HG02943 (cell line): Measurements from ENCODE around the gene B4GALNT3.

Experiments
- ATAC-seq: cut with Tn5 transposase; IDR thresholded peaks from one replicate; pipeline ENCODE4 v1.9.1; 2021; ENCODE audit warnings: mild to moderate bottlenecking, low read depth, moderate library complexity; ENCODE audit not compliant: unreplicated experiment

The B4GALNT3 gene

DNA sequence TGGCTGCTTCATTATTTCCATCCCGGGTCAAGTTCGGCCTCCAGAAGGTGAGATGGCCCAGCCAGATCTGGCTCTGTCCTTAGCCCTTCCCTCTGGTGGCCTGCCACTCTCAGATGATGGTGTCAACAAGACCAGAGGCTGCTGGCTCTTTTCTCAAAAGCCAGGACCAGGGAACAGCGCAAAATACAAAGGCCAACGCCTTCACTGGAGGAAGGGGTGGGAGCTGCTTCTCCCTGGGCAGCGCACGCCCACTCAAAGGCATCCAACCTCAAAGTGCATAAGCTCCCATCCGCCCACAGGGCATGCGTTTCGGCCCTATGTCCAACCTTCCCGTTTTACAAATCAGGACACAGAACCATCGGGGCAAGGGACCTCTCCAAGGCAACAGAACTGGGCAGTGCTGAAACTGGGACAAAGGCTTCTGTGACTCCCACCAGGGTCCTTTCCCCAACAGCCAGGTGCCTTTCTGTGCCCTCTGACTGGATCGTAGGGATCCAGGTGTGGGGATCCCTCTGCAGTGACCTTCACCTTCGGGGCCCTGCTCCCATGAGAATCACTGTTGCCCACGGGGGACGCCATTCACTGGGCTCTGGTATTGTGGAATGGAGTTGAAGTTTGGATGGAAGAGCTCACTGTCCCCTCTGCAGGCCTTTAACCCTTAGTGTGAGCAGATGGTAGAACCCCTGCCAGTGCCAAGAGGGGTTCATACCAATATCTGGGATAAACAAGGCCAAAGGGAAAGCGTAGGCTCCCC lies 126.8 kb downstream of the B4GALNT3 start:
- no peak for ATAC-seq

DNA sequence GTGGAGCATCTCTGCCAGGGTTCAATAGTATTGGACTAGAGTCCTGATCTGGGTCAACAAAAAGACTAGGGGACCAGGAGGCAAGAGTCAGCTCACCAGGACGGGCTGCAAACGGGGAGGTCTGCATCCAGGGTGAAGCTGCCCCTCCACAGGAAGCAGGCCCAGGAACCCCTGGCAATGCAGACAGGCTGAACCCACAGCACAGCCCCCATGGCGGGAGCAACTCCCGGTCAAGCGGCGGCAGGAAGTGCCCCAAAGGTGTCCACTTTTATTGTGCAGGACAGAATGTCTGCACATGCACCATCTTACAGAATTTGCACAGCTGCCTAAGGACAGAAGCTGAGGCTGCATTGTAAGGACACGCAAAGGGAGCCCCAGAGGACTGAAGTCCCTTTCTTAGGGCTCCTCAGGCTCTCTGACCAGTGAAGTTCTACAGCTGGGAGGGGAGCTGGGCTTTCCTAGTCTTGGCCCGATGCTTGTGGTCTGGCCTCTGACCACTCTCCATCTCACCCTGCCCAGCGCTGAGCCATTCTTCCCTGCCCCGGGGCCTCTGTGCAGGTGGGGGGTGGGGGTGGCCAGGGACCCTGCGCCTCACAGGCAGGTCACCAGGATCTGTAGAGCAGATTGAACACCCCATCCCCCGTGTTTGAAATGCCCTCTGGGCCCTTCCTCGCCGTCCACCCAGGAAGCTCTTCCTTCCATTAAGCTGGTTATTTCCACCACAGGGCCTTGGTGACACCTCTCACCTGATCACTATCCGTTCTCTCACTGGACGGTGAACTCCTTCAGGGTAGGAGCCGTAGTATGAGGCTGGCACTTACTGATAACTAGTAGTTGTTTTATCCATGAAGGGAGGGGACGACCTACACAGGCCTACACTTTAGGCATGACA lies 127.6 kb downstream of the B4GALNT3 start:
- ATAC-seq, result no peak

DNA sequence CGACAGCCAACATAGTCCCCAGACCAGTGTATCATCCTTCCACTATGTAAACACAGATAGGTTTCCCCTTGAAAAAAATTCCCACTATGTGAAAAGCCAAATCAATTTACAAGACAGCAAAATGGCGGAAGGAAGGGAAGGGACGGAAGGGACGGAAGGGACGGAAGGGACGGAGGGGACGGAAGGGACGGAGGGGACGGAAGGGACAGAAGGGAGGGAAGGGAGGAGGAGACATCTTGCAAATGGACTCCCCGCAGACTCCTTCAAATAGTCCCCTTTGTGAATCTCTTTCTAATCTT lies 128.2 kb downstream of the B4GALNT3 start:
- no peak for ATAC-seq

DNA sequence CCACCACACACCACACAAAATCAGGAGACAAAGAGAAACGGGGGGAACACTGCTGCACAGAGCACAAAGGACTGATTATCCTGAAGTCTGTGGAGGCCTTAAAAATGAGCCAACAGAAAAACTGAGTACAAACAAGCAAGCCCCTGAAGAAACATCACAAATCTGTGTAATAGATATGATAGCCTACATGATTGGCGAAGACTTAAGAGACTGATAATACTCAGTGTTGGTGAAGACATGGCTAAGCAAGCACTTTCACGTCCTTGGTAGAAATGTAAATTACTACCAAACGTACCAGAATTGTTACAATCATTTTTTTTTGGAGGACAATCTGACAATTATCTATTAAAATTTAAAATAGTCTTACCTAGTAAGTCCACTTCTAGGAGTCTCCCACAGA lies 128.9 kb downstream of the B4GALNT3 start:
- ATAC-seq, result no peak

DNA sequence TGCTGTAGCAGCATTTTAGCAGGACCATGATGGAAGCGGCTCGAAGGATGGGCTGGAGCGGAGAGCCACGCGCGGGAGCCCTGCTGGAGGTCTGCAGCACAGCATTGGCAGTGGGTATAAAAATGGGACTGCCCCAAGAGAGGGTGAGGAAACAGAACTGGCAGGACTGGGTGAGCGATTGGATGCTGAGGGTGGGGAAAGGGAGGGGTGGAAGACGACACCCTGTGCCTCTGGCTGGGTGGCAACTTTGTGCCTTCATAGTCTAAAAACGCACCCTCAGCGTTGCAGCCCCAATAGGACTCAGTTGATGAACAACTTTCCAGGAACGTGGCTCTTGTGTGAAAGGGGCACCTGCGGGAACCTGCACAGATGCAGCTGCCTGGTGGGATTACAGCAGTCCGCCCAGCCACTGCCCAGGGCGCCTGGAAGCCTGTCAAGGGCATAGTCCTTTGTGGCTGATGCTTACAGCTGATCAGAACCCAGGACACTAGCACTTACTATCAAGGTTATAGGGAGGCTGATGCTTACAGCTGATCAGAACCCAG lies 130.5 kb downstream of the B4GALNT3 start:
- no peak for ATAC-seq

DNA sequence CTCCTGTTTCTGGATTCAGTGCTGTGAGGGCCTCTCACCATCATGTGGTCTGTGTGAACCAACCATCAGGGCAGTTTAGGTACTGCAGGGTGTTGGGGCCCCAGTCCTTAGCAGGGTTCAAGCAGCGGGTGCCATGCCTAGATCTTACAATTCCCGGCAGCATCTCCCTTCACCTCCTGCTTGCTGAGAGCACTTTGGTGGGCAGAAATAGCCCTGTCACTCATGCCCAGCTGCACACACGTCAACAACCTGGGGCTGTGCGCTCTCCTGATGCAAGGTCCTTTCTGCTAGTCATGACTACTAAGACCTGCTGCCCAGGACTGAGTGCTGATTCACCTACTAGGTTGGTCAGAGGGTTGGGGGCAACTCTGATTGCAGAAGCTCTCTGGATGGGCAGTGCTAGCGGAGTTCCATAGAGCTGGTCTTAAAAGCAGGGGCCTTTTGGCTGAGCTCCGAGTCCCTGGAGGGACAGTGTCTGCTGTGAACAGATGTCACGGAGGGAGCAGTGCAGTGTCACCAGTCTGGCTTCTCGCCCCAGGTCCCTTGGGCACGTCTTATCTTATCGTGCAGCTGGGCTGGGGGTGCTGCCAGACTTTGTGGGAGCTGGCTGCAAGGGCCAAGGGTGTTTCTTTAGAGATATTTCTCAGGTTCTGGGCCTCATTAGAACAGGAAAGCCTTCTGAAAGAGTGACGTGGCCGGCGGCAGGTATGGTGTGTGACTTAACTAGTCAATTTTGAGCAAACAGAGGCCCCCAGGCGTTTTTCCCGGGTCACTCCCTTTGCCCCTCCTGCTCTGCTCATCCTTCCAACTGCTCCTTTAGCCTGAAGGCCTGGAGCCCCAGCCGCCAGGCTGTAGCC lies 131.7 kb downstream of the B4GALNT3 start:
- ATAC-seq, result no peak

DNA sequence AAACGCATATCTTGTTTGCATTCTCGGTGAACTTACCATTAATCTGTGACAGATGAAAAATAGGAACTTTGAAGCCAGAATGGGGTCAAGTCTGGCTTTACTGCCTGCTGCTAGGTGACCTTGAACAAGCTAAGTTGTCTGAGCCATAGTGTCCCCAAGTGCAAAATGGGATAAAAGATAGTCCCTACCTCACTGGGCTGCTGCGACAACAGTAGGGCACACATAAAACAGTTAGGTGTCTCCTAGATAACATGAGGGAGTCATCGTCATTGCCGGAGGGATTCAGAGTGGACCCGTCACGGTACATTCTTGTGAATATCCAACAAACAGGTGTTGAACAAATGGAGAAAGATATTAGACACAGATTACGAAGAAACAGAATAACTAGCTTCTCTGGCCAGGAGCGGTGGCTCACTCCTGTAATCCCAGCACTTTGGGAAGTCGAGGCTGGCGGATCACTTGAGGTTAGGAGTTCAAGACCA lies 132.3 kb downstream of the B4GALNT3 start:
- ATAC-seq, result no peak

DNA sequence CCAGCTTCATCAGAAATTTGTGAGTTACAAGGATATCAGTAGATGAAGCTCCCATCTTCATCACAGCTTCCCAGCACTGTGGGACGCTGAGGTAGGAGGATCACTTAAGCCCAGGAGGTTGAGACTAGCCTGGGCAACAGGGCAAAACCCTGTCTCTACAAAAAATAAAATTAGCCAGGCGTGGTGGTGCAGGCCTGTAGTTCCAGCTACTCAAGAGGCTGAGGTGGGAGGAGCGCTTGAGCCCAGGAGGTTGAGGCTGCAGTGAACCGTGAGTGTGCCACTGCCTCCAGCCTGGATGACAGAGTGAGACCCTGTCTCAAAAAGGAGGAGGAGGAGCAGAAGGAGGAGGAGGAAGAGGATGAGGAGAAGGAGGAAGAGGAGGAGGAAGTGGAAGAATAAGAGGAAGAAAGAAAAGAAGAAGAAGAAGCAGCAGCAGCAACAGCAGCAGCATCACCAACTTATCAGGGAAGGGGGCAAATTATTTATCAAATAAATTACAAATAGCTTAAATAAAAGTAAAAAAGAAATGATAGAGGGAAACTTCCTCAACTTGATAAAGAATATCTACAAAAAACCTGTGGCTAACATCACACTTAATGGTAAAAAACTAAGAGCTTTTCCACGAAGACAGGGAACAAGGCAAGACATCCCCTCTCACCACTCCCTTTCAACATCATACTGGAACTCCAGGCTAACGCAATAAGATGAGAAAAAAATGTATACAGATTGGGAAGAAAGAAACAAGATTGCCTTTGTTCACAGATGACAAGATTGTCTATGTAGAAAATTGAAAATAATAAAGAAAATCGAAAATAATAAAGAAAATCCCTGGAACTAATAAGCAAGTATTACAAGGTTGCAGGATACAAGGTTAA lies 133.9 kb downstream of the B4GALNT3 start:
- no peak for ATAC-seq

DNA sequence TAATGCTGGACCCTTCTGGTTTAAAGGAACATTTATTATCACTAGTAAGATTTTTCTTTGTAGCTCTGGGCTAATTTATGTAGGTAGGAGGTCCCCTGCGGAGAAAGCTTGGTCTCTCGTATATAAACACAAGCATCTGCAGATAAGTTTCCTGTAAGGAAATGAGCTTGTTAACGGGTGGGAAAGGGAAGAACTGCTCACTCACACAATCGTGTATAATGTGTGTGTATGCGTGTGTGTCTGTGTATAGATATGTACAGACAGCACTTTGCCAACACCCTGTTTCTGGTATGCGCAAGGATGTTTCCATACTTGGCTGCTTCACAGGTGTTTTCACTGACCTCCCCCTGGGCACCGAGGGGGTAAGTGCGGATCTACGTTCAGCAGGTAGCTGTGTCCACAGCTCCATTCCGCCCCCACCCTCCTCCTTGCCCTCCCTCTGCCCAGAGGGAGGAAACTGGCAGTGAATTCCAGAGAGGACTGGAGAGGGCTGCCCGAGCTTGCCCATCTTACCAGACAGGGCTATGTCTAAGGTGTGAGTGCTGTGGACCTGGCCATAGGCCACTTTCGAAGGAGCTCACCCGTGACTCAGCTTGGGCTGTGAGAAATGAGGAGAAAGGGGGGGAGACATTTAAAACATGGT lies 138.3 kb downstream of the B4GALNT3 start:
- no peak for ATAC-seq

DNA sequence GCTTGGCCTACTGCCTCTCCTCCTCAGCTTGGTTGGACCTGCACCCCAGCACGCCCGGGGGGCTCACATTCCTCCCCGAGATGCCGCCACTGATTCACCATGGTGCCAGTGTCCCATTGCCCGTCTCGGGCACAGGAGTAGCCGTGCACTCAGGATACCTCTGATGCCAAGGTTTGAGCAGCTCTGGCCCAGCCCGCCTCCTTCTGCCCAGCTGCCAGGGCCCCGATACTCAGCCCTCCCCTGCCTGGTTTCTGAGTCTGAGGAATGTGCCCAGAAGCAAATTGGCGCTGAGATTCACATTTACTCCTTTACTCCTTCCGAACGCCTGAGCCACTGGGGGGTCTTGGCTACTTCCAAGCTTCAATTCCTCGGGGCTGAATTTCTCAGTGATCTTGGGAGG lies 140.0 kb downstream of the B4GALNT3 start:
- no peak for ATAC-seq

DNA sequence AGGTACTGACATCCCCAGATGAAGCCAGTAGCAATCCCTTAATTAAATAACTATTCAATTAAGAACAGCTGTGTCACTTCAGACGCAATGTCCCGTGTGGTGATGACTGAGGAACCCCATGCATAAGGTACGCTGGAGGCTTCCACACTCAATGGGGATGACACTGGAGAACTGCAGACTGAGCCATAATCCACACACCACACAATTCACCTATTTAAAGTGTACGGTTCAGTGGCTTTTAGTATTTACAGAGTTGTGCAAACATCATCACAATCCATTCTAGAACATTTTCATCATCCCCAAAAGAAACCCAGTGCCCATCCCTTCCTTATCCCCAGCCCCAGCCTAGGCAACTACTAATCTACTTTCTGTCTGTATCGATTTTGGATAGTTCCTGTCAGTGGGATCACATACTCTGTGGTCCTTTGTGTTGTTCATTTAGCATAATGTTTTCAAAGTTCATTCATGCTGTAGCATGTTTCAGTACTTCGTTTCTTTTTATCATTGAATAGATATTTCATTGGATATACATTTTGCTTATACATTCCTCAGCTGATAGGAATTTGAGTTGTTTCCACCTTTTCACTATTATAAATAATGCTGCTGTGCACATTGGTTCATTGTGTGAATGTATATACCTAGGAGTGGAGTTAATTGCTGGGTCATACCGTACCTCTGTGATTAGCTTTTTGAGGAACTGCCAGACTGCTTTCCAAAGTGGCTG lies 142.4 kb downstream of the B4GALNT3 start:
- ATAC-seq, result no peak

DNA sequence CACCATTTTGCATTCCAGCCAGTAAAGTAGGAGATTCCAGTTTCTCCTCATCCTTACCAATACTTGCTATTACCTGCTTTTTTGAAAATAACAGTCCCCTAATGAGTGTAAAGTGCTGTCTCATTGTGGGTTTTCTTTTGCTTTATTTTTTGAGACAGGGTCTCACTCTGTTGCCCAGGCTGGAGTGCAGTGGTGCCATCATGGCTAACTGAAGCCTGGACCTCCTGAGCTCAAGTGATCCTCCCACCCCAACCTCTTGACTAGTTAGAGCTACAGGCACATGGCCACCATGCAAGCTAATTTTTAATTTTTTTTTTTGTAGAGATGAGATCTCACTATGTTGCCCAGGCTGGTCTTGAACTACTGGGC lies 142.9 kb downstream of the B4GALNT3 start:
- no peak for ATAC-seq

DNA sequence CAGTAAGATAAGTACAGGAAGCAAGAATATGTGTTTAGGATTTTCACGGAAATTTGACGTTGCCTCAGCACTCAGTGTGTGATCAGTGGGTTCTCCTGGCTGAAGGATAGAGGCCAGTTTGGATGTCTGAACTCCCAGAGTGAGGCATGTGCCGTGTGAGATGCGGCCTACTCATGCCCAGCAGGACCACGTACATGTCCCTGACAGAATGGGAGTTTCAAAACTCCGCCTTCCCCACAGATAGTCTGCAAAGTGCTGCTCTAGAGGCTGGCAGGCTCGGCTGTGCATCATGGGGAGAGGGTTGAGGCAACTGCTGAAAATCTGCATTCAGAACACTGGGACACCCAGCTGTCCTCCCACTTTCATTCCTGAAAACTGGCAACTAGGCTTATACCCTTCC lies 145.2 kb downstream of the B4GALNT3 start:
- ATAC-seq, result no peak

DNA sequence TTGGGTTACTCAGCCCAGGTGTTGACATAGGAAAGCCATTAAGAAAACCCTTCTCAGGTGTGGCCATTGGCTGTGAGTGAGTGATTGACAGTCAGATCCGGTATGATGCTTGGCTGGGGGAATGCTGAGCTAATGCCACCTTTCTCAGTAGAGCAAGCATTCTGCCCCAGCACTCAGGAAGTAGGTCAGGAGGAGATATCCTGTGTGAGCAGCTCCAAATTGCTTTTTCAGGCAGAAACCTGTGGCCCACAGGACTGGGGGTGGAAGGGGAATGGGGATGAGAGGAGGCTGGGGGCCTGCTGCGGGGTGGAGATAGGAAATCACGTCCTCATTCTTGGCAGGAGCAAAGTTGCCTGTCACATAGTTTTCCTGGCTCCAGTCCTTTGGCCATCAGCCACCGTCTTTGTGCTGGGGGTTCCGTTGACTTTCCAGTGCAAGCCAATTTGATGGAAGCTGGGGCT lies 147.8 kb downstream of the B4GALNT3 start:
- ATAC-seq, result no peak

DNA sequence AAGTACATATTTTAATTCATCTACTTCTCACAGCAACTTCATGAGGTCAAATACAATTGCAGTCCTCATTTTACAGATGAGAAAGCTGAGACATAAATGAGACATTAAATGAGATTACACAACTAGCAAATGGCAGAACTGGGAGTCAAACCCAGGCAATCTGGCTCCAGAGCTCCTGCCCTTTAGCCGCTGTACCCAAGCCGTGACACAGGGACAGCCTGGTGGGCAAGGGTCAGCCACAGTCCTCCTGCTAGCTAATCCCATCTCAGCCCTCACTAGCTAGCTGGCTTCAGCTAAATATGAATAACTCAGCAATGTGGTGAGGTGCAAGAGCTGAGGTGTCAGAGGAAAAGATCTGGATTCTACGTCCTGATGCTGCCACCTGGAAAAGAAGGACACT lies 148.7 kb downstream of the B4GALNT3 start:
- ATAC-seq, result no peak

DNA sequence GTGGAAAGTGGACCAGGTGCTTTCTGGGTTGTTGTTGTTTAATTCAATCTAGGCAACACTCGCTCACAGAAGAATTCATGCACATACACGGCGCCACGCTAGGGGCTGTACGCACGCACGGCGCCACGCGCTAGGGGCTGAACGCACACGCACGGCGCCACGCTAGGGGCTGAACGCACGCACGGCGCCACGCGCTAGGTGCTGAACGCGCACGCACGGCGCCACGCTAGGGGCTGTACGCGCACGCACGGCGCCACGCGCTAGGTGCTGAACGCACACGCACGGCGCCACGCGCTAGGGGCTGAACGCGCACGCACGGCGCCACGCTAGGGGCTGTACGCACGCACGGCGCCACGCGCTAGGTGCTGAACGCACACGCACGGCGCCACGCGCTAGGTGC lies 149.2 kb downstream of the B4GALNT3 start:
- ATAC-seq, result no peak

DNA sequence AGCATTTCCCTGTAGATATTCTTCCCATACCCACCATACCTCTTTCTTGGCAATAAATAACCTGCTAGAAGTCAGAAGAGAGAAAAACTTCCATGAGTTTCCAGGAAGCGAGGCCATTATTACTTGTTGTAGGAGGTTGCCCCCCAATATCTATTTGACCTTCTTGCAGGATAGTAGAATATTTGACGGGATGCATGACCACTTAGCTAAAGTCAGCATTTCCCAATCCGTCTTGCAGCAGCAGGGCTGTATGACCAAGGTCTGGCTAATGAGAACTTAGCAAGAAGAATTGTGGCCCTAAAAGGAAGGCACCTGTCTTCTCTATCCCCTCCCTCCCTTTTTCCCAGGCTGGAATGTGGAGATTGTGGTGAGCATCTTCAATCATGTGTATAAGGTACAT lies 152.0 kb downstream of the B4GALNT3 start:
- no peak for ATAC-seq

DNA sequence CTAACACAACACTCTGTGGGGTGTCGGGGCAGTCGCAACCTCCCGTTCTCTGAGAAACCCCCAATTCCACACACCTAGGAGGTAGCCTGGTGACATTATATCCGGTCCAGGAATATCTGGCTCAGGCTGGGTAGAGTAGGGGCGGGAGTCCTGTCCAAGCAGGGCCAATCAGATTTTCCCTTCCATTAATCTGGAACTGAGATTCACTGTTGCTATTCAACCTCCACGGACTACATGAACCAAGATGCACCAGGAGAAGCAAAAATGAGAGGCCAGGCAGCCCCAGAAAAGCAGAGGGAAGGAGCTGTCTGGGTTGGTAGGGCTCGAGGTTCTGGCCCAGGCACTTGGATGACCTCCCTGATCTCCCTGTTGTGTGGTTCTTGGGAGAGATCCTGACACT lies 152.6 kb downstream of the B4GALNT3 start:
- ATAC-seq, result no peak

DNA sequence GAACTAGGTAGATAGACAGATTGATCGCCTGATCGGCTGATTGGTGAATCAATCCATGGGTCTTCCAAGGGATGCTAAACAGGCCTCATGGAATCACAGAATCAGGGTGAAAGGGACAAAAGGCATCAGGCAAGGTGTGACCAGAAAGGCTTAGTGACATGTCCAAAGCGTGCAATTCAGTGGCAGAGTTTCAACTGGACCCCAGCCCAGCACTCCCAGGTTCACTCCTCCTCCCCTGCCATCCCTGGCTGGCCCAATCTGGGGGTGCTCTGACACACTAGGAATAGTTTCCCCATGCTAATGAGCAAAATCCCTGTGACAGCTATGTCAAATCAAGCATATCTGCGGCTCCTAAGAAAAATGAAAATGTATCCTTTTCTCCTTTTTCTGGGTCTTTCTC lies 153.1 kb downstream of the B4GALNT3 start:
- no peak for ATAC-seq
